Dendritic cell treated with granulocyte-macrophage colony-stimulating factor and Interleukin-4, amounts not matched to agents 40 ng/mL and 50 ng/mL, for 4 days (primary cell): ENCODE results near the gene FBXL7.
"Not testable (repeated sequence)": the region's sequence is repeated elsewhere in the genome, so short reads cannot be mapped to it uniquely, and the experiment has no call there.

Experiments used
- H3K27ac Mint-ChIP-seq: one replicate; pipeline ENCODE4 v1.8.0; 2022; ENCODE audit warnings: mild to moderate bottlenecking, mixed read lengths
- H3K27me3 Mint-ChIP-seq: one replicate; pipeline ENCODE4 v1.8.0; 2022; ENCODE audit warnings: mild to moderate bottlenecking, mixed read lengths
- H3K36me3 Mint-ChIP-seq: one replicate; pipeline ENCODE4 v1.8.0; 2022; ENCODE audit warnings: low read depth, mixed read lengths
- H3K4me1 Mint-ChIP-seq: one replicate; pipeline ENCODE4 v1.8.0; 2022; ENCODE audit warnings: low read depth, mixed read lengths
- H3K4me3 Mint-ChIP-seq: one replicate; pipeline ENCODE4 v1.8.0; 2022; ENCODE audit warnings: mild to moderate bottlenecking, moderate library complexity, mixed read lengths
- H3K9me3 Mint-ChIP-seq: one replicate; pipeline ENCODE4 v1.8.0; 2022; ENCODE audit warnings: mixed read lengths
- intact Hi-C: fragments of 100-400 bp; cut with micrococcal nuclease; formaldehyde crosslinking; loops from one replicate; pipeline ENCODE4 v1.15.0; 2022

Gene FBXL7

DNA sequence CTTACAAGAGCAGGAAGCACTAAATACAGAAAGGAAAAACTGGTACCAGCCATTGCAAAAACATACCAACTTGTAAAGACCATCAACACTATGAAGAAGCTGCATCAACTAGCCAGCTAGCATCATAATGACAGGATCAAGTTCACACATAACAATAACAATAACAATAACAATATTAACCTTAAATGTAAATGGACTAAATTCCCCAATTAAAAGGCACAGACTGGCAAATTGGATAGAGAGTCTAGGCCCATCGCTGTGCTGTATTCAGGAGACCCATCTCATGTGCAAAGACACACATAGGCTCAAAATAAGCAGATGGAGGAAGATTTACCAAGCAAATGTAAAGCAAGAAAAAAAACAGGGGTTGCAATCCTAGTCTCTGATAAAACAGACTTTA lies 372.3 kb downstream of the FBXL7 start:
- H3K27ac Mint-ChIP-seq, intact Hi-C loops: not testable (repeated sequence)
- H3K9me3 Mint-ChIP-seq, result peaks cover 62% of the 10 kb centered on the region

DNA sequence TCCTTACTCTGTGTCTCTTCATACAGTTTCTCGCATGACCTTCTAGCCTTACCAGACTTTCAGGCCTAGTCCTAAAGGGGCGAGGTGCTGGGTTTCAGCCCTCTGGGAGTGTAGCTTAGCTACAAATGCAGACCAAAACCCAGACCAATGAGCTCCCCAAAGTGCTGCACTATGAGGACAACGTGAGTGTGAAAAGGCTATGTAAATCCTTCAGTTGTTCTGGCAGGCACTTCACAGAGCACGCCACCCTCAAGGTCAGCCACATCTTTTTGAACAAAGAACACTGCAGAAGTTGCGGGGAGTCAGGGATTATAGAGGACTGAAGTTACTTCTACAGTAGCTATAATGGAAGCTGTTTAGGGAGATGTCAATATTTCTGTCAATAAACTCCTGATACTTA lies 377.9 kb downstream of the FBXL7 start:
- Mint-ChIP-seq H3K4me1 (no peaks in the 10 kb centered on the region), H3K27ac (no peak overlapping the region), H3K27me3 (no peaks in the 10 kb centered on the region), H3K36me3 (no peaks in the 10 kb centered on the region), H3K4me3 (no peak overlapping the region), H3K9me3 (peaks cover 26% of the 10 kb centered on the region)
- intact Hi-C loops, result no loop called here

More for the DNA sequence above, 372.3 kb downstream of the FBXL7 start:
- H3K36me3 Mint-ChIP-seq, H3K27me3 Mint-ChIP-seq, H3K4me1 Mint-ChIP-seq, H3K4me3 Mint-ChIP-seq: not testable (repeated sequence)

DNA sequence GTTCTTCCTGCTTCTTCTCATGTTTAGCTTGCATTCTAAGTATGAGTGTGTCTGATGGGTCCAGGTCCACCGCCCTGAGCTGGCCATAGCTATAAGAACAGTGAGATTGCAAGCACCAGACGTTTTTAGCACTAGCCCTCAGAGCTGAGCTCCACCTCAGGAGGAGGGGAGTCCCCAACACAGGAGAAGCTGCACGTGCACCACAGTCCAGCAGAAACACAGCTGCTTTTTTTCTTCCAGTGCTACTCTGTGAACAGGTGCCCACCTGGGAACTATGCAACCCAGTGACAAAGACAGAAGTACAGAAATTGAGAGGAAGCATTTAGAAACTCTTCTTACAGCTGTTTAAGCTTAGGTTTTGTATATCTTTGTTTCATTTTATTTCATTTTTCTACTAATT lies 380.2 kb downstream of the FBXL7 start:
- Mint-ChIP-seq H3K36me3 (no peaks in the 10 kb centered on the region), H3K4me3 (no peak overlapping the region), H3K27me3 (no peaks in the 10 kb centered on the region), H3K9me3 (peaks cover 31% of the 10 kb centered on the region), H3K27ac (no peak overlapping the region), H3K4me1 (no peaks in the 10 kb centered on the region)
- intact Hi-C loops, result no loop called here

GRCh38 chr5:15885156-15885555 lies 385.2 kb downstream of the FBXL7 start:
- intact Hi-C loops, result no loop called here
- no peaks in the 10 kb centered on the region for H3K27me3 Mint-ChIP-seq
- no peaks in the 10 kb centered on the region for H3K36me3 Mint-ChIP-seq
- peaks cover 46% of the 10 kb centered on the region for H3K9me3 Mint-ChIP-seq
- H3K4me1 Mint-ChIP-seq, result no peaks in the 10 kb centered on the region
- no peak overlapping the region for H3K27ac Mint-ChIP-seq
- H3K4me3 Mint-ChIP-seq, result no peak overlapping the region

GRCh38 chr5:15886156-15886555 lies 386.2 kb downstream of the FBXL7 start:
- Mint-ChIP-seq H3K36me3 (no peaks in the 10 kb centered on the region), H3K27me3 (no peaks in the 10 kb centered on the region)

DNA sequence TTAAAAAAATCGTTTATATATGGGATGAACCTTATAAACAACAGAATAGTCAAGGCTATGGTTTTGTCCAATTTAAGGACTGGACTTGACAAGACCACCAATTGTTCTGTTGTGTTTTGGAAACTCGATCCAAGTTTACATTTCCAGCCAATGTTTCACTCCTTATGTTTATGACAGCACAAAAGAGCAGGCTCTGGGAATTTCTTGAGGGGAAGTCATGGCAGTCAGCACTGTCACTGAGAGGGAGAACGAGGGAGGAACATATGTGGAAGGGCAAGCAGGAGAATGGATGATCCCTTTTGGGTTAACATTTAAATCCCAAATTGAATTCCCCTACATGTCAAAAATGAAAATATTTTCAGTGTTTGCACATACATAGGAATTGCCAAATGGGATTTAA lies 387.1 kb downstream of the FBXL7 start:
- H3K4me3 Mint-ChIP-seq, result no peak overlapping the region
- H3K9me3 Mint-ChIP-seq, result peaks cover 57% of the 10 kb centered on the region
- intact Hi-C loops, result no loop called here
- H3K4me1 Mint-ChIP-seq, result no peaks in the 10 kb centered on the region
- H3K27me3 Mint-ChIP-seq, result no peaks in the 10 kb centered on the region
- H3K36me3 Mint-ChIP-seq, result no peaks in the 10 kb centered on the region
- H3K27ac Mint-ChIP-seq, result no peak overlapping the region

More at GRCh38 chr5:15886156-15886555, 386.2 kb downstream of the FBXL7 start:
- H3K27ac Mint-ChIP-seq, result no peak overlapping the region
- no peaks in the 10 kb centered on the region for H3K4me1 Mint-ChIP-seq
- no peak overlapping the region for H3K4me3 Mint-ChIP-seq
- intact Hi-C loops, result no loop called here
- H3K9me3 Mint-ChIP-seq, result peaks cover 56% of the 10 kb centered on the region

- intact Hi-C loops, result no loop called here
- H3K27me3 Mint-ChIP-seq, result no peaks in the 10 kb centered on the region
- H3K4me1 Mint-ChIP-seq, result no peaks in the 10 kb centered on the region
- no peaks in the 10 kb centered on the region for H3K36me3 Mint-ChIP-seq
- peaks cover 53% of the 10 kb centered on the region for H3K9me3 Mint-ChIP-seq
- H3K4me3 Mint-ChIP-seq, result no peak overlapping the region
- no peak overlapping the region for H3K27ac Mint-ChIP-seq
These were observed 389.0 kb downstream of the FBXL7 start for GRCh38 chr5:15889001-15889400.

GRCh38 chr5:15893866-15894265 lies 393.9 kb downstream of the FBXL7 start:
- Mint-ChIP-seq H3K27ac (no peak overlapping the region), H3K9me3 (peaks cover 45% of the 10 kb centered on the region), H3K4me1 (no peaks in the 10 kb centered on the region), H3K27me3 (no peaks in the 10 kb centered on the region), H3K36me3 (no peaks in the 10 kb centered on the region), H3K4me3 (no peak overlapping the region)
- intact Hi-C loops, result no loop called here

GRCh38 chr5:15897656-15898055 lies 397.7 kb downstream of the FBXL7 start:
- Mint-ChIP-seq H3K27me3 (no peaks in the 10 kb centered on the region), H3K9me3 (peaks cover 33% of the 10 kb centered on the region), H3K36me3 (no peaks in the 10 kb centered on the region), H3K27ac (no peak overlapping the region), H3K4me3 (no peak overlapping the region), H3K4me1 (no peaks in the 10 kb centered on the region)
- intact Hi-C loops, result no loop called here

GRCh38 chr5:15898641-15899040 lies 398.7 kb downstream of the FBXL7 start:
- Mint-ChIP-seq H3K4me1 (no peaks in the 10 kb centered on the region), H3K27me3 (no peaks in the 10 kb centered on the region), H3K27ac (no peak overlapping the region), H3K9me3 (peaks cover 33% of the 10 kb centered on the region), H3K4me3 (no peak overlapping the region), H3K36me3 (no peaks in the 10 kb centered on the region)
- intact Hi-C loops, result no loop called here

GRCh38 chr5:15899481-15899880 lies 399.5 kb downstream of the FBXL7 start:
- no peaks in the 10 kb centered on the region for H3K36me3 Mint-ChIP-seq
- no peaks in the 10 kb centered on the region for H3K4me1 Mint-ChIP-seq
- peaks cover 33% of the 10 kb centered on the region for H3K9me3 Mint-ChIP-seq
- H3K27ac Mint-ChIP-seq, result no peak overlapping the region
- H3K4me3 Mint-ChIP-seq, result no peak overlapping the region
- intact Hi-C loops, result no loop called here
- H3K27me3 Mint-ChIP-seq, result no peaks in the 10 kb centered on the region

GRCh38 chr5:15901151-15901550 lies 401.2 kb downstream of the FBXL7 start:
- H3K9me3 Mint-ChIP-seq, result peaks cover 33% of the 10 kb centered on the region
- intact Hi-C loops, result no loop called here
- no peaks in the 10 kb centered on the region for H3K27me3 Mint-ChIP-seq

GRCh38 chr5:15902066-15902465 lies 402.1 kb downstream of the FBXL7 start:
- H3K36me3 Mint-ChIP-seq, result no peaks in the 10 kb centered on the region
- H3K4me3 Mint-ChIP-seq, result no peak overlapping the region
- H3K27me3 Mint-ChIP-seq, result no peaks in the 10 kb centered on the region
- intact Hi-C loops, result no loop called here
- no peak overlapping the region for H3K27ac Mint-ChIP-seq
- H3K9me3 Mint-ChIP-seq, result peaks cover 32% of the 10 kb centered on the region
- H3K4me1 Mint-ChIP-seq, result no peaks in the 10 kb centered on the region

More at GRCh38 chr5:15901151-15901550, 401.2 kb downstream of the FBXL7 start:
- Mint-ChIP-seq H3K36me3 (no peaks in the 10 kb centered on the region), H3K27ac (no peak overlapping the region), H3K4me3 (no peak overlapping the region), H3K4me1 (no peaks in the 10 kb centered on the region)

- Mint-ChIP-seq H3K9me3 (peaks cover 12% of the 10 kb centered on the region), H3K27me3 (no peaks in the 10 kb centered on the region), H3K4me3 (no peak overlapping the region), H3K27ac (no peak overlapping the region), H3K4me1 (no peaks in the 10 kb centered on the region), H3K36me3 (no peaks in the 10 kb centered on the region)
- intact Hi-C loops, result no loop called here
These were observed 405.2 kb downstream of the FBXL7 start for GRCh38 chr5:15904899-15905830.

GRCh38 chr5:15914638-15915037 lies 414.7 kb downstream of the FBXL7 start:
- Mint-ChIP-seq H3K9me3 (peaks cover 47% of the 10 kb centered on the region), H3K36me3 (no peaks in the 10 kb centered on the region), H3K27ac (no peak overlapping the region), H3K4me1 (no peaks in the 10 kb centered on the region), H3K27me3 (no peaks in the 10 kb centered on the region), H3K4me3 (no peak overlapping the region)
- intact Hi-C loops, result no loop called here
